Caco-2 (cell line): ENCODE data around the gene DSCAM. TPM values are rescaled to one million over a fixed set of nuclear protein-coding genes. Genes with fewer than 3 reads are reported as not detected.

ENCODE experiments used
- BruUV-seq: library from RNA; stranded (reverse); fragments of 400-500 nt; replicated peaks from 2 replicates; lab custom pipeline; 2021; lab: Mats Ljungman, UMichigan
- CTCF ChIA-PET: fragments of 300-600 bp; sonication (Branson Sonifier 250); formaldehyde crosslinking; loops from one replicate; lab custom pipeline; 2022; ENCODE audit warnings: antibody characterized with exemption; lab: Charles Lee
- POLR2A ChIA-PET: fragments of 300-600 bp; sonication (Branson Sonifier 250); formaldehyde crosslinking; loops from one replicate; lab custom pipeline; 2022; ENCODE audit warnings: antibody characterized with exemption; lab: Charles Lee
- DNase-seq, 2 experiments: peaks; one replicate each; pipeline versions ENCODE4 v3.0.0 to v3.0.0-alpha.2; 2020 to 2022
- H3K27me3 ChIP-seq: replicated peaks from 2 replicates; pipeline ENCODE4 v1.6.0; 2011; ENCODE audit warnings: low read length; ENCODE audit not compliant: control insufficient read depth, insufficient read depth
- H3K36me3 ChIP-seq: 2 replicates; pipeline ENCODE4 v1.5.1; 2011; ENCODE audit warnings: low read length; ENCODE audit not compliant: control insufficient read depth, insufficient read depth
- H3K4me1 ChIP-seq: fragments of 250-450 bp; sonication (Bioruptor Pico); 2 replicates; pipeline ENCODE4 v1.5.1; 2020; ENCODE audit warnings: mild to moderate bottlenecking
- H3K4me3 ChIP-seq: 2 replicates; pipeline ENCODE4 v1.5.1; 2011; ENCODE audit warnings: low read depth, mild to moderate bottlenecking, control low read depth, low read length
- H3K9me3 ChIP-seq: fragments of 250-450 bp; sonication (Bioruptor Pico); 2 replicates; pipeline ENCODE4 v1.5.1; 2020; ENCODE audit warnings: mild to moderate bottlenecking, moderate library complexity
- H3K27ac Mint-ChIP-seq: one replicate; pipeline ENCODE4 v1.8.0; 2022; ENCODE audit warnings: mixed read lengths; ENCODE audit not compliant: unreplicated experiment
- H3K27me3 Mint-ChIP-seq: one replicate; pipeline ENCODE4 v1.8.0; 2022; ENCODE audit warnings: mixed read lengths; ENCODE audit not compliant: insufficient read depth, unreplicated experiment
- H3K36me3 Mint-ChIP-seq: one replicate; pipeline ENCODE4 v1.8.0; 2022; ENCODE audit warnings: mild to moderate bottlenecking, mixed read lengths; ENCODE audit not compliant: insufficient read depth, unreplicated experiment
- H3K4me1 Mint-ChIP-seq: one replicate; pipeline ENCODE4 v1.8.0; 2022; ENCODE audit warnings: low read depth, mixed read lengths; ENCODE audit not compliant: unreplicated experiment
- H3K4me3 Mint-ChIP-seq: one replicate; pipeline ENCODE4 v1.8.0; 2022; ENCODE audit warnings: mild to moderate bottlenecking, moderate library complexity, mixed read lengths; ENCODE audit not compliant: unreplicated experiment
- H3K9me3 Mint-ChIP-seq: one replicate; pipeline ENCODE4 v1.8.0; 2022; ENCODE audit warnings: mixed read lengths; ENCODE audit not compliant: unreplicated experiment
- intact Hi-C: fragments of 100-400 bp; cut with micrococcal nuclease; formaldehyde crosslinking; loops from one replicate; pipeline ENCODE4 v1.10.0; 2022; ENCODE audit not compliant: unreplicated experiment
- total RNA-seq: library from RNA; stranded (reverse); gene quantifications from 2 replicates; pipeline ENCODE4 v1.2.3, GENCODE V29; 2022
- TF ChIP-seq, protein P1 (sequence below), 2 experiments: fragments of 200-600 bp in 1 of 2; IDR thresholded peaks; 1 replicate in 1 of 2; 2 replicates in 1 of 2; pipeline versions ENCODE4 v1.5.1 to v1.8.0; 2011 to 2022; ENCODE audit warnings: antibody characterized with exemption in 1 of 2, control low read depth in 1 of 2, inconsistent platforms in 1 of 2, low read depth in 1 of 2, low read length in 1 of 2, mild to moderate bottlenecking in 1 of 2, moderate library complexity in 1 of 2; ENCODE audit not compliant: insufficient read depth in 1 of 2, severe bottlenecking in 1 of 2, unreplicated experiment in 1 of 2

The DSCAM gene
- total RNA-seq, 1 experiment from 2014 or later = not detected

DNA sequence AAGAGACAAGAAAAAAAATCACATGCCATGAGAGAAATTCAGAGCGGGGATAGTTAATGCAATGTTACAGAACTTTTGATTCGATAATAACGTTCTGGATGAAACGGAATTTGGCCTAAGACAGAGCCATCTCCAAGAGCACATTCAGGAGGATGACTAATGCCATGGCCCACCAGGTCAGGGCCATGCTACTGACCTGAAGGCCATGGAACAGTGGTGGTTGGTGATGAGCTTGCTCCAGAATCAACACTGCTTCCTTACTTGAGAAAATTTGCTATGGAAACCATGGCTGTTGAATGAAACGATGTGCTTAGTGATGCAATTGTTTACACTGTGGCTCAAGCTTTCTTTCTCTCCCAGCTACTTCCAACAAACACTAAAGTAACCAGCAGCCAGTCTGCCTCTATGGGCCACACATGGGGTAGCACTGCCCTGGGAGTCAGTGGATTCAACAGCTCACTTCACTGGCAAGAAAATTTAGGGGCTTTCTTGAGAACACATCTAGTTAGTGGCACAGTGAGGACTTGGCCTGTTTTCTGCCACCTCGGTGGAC is 680.6 kb downstream of the DSCAM start:
- Histone ChIP-seq H3K4me3 (no peak overlapping the region), H3K4me1 (no peaks in the 10 kb centered on the region), H3K27me3 (no peaks in the 10 kb centered on the region), H3K9me3 (no peaks in the 10 kb centered on the region), H3K36me3 (no peaks in the 10 kb centered on the region)
- TF ChIP-seq, protein P1, sequence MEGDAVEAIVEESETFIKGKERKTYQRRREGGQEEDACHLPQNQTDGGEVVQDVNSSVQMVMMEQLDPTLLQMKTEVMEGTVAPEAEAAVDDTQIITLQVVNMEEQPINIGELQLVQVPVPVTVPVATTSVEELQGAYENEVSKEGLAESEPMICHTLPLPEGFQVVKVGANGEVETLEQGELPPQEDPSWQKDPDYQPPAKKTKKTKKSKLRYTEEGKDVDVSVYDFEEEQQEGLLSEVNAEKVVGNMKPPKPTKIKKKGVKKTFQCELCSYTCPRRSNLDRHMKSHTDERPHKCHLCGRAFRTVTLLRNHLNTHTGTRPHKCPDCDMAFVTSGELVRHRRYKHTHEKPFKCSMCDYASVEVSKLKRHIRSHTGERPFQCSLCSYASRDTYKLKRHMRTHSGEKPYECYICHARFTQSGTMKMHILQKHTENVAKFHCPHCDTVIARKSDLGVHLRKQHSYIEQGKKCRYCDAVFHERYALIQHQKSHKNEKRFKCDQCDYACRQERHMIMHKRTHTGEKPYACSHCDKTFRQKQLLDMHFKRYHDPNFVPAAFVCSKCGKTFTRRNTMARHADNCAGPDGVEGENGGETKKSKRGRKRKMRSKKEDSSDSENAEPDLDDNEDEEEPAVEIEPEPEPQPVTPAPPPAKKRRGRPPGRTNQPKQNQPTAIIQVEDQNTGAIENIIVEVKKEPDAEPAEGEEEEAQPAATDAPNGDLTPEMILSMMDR (IDR thresholded peaks at IDR 0.05; ENCODE audit: insufficient read depth in 1 of 2, low read depth in 1 of 2, low read length in 1 of 2, severe bottlenecking in 1 of 2, unreplicated experiment in 1 of 2) = no peak
- Mint-ChIP-seq H3K4me3 (no peak overlapping the region), H3K27ac (no peak overlapping the region), H3K4me1 (no peaks in the 10 kb centered on the region), H3K9me3 (no peaks in the 10 kb centered on the region), H3K36me3 (no peaks in the 10 kb centered on the region), H3K27me3 (peaks cover 10% of the 10 kb centered on the region)
- BruUV-seq = no TSS peak
- intact Hi-C loops = no loop called here
- CTCF ChIA-PET = no interaction called here
- DNase-seq = no peak
- POLR2A ChIA-PET = no interaction called here

DNA sequence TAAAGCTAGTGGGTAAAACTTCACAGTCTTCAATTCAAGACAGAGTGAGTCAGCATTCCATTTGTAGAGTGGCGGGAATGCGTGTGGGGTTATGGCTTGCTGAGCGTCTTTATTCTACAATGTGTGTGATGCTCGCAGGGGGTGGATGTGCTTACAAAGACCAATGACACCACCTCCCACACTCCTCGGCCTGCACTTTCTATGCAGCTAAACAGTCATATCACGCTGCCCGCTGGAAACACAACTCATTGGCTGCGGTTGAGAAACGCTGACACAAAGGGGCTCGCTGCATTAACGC is 681.2 kb downstream of the DSCAM start:
- DNase-seq = no peak
- no peaks in the 10 kb centered on the region for H3K9me3 Mint-ChIP-seq
- no peak overlapping the region for H3K4me3 Mint-ChIP-seq
- Histone ChIP-seq H3K4me1 (no peaks in the 10 kb centered on the region), H3K4me3 (no peak overlapping the region), H3K27me3 (no peaks in the 10 kb centered on the region), H3K36me3 (no peaks in the 10 kb centered on the region), H3K9me3 (no peaks in the 10 kb centered on the region)
- POLR2A ChIA-PET = no interaction called here
- no peak overlapping the region for H3K27ac Mint-ChIP-seq
- no peaks in the 10 kb centered on the region for H3K36me3 Mint-ChIP-seq
- CTCF ChIA-PET = no interaction called here
- BruUV-seq = no TSS peak
- no peaks in the 10 kb centered on the region for H3K4me1 Mint-ChIP-seq
- H3K27me3 Mint-ChIP-seq = peaks cover 10% of the 10 kb centered on the region
- TF ChIP-seq, protein P1 (IDR thresholded peaks at IDR 0.05; ENCODE audit: insufficient read depth in 1 of 2, low read depth in 1 of 2, low read length in 1 of 2, severe bottlenecking in 1 of 2, unreplicated experiment in 1 of 2) = no peak
- intact Hi-C loops = no loop called here

DNA sequence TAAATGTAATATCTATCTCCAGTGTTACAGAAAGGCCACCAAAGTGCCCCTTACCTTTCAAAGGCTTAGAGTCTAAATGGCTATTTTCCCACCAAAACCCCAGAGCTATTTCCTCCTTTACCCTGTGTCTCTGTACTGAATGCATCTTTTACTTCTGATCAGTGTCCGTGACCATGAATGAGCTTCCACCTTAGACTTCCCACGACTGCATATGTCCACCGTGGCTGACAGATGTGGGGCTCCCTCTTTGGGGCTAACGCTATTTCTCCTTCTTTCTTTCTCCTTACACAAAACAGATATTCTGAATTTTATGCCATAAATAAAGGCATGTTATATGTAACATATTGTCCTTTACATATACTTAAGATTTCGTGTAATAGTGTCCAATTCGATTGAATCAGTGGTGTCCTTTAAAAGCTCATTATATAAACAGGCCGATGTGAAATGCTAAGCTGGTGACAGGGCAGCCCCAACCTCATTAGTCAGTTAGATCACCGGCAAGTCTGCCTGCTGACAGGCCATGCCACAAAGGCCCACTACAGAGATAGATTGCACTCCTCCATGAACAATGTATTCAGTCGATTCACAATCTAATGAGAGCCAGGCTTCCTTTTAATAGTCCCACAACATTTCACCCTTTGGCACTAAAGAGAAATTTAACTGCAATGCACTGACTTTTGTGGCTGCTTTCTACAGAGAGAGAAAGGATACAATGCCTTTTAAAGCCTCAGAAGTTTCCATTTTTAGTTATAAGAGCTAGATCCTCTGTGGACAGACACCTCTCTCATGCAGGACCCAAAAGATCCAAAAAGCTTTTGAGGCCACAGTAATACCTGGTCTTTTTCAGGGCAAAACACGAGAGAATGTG is 681.8 kb downstream of the DSCAM start:
- H3K4me3 ChIP-seq = no peak overlapping the region
- Mint-ChIP-seq H3K9me3 (no peaks in the 10 kb centered on the region), H3K27me3 (peaks cover 9% of the 10 kb centered on the region), H3K27ac (no peak overlapping the region), H3K4me1 (no peaks in the 10 kb centered on the region), H3K36me3 (no peaks in the 10 kb centered on the region), H3K4me3 (no peak overlapping the region)
- ChIA-PET POLR2A (no interaction called here), CTCF (interaction anchor here (1.3 kb wide), 1 partner anchor 21 kb away, joined by 4 read pairs; no protein-coding TSS in a partner anchor)
- H3K4me1 ChIP-seq = no peaks in the 10 kb centered on the region
- BruUV-seq = no TSS peak
- TF ChIP-seq, protein P1 (IDR thresholded peaks at IDR 0.05; ENCODE audit: insufficient read depth in 1 of 2, low read depth in 1 of 2, low read length in 1 of 2, severe bottlenecking in 1 of 2, unreplicated experiment in 1 of 2) = no peak
- H3K9me3 ChIP-seq = no peaks in the 10 kb centered on the region
- H3K27me3 ChIP-seq = no peaks in the 10 kb centered on the region
- no peak for DNase-seq
- intact Hi-C loops = no loop called here
- no peaks in the 10 kb centered on the region for H3K36me3 ChIP-seq
